RCC 7860 (cell line): ENCODE data around the gene CNTN4.

ENCODE experiments used
- DNase-seq: peaks from one replicate; pipeline ENCODE4 v3.0.0-alpha.2; 2015; ENCODE audit warnings: low spot score
- FAIRE-seq: peaks from 2 replicates; lab custom pipeline; 2012; peaks lifted over from hg19 to GRCh38; lab: Jason Lieb, UNC

Gene CNTN4

GRCh38 chr3:3074551-3075257 lies 976.0 kb downstream of the CNTN4 start:
- DNase-seq: no peak
- FAIRE-seq: no peak

DNA sequence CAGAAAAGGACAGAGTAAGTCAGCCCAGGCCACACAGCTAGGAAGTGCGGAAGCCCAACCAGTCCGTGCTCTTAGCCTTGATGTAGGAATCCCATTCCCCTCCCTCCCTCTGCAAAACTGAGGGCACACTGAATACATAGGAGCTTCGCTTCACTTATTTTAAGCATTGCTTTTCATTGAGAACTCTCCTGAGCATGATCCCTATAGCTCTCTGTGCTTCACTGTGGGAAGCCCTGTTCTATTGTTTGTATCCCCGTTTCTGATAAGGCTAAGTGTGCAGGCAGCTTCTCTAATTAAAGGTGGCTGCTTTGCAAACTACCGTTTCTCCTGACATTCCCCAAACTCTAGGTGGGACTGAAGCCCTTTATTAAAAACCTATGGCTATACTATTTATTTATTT lies 981.6 kb downstream of the CNTN4 start:
- no peak for FAIRE-seq
- no peak for DNase-seq

DNA sequence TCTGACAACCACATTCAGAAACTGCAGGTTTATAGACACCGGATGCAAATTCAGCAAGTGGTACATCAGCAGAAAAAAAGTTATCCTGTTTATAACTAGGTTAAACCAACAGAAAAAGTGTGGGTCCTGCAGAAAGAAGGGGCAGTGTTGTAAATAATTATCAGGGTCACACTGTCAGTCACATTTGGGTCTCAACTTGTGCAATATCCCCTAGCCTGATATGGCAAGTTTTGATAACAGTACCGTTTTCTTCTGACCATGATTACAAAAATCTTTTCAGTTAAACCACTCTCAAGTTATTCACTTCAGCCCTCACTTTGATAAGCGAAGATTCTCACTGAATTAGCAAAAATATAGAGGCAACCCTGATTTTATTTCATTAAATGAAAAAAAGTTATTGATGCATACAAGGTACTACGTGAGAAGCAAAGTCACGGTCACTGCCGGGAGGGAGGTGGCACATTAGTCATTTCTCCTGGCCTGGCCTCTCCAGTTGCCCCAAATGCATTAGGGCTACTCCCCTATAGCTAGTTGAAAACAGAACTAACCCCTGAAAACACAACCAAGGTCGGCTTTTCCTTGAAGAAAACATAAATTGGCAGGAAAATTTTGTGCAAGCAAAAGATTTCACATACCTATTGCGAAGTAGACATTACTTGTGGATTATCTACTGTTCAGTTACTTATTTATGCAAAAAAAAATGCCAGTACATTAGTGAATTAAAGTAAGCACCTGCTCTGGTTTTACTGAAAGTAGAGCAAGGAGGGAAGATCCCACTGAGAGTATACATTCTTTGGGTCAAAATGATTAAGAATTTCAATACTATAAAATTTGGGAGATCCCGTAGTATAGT lies 982.9 kb downstream of the CNTN4 start:
- DNase-seq: no peak
- no peak for FAIRE-seq

DNA sequence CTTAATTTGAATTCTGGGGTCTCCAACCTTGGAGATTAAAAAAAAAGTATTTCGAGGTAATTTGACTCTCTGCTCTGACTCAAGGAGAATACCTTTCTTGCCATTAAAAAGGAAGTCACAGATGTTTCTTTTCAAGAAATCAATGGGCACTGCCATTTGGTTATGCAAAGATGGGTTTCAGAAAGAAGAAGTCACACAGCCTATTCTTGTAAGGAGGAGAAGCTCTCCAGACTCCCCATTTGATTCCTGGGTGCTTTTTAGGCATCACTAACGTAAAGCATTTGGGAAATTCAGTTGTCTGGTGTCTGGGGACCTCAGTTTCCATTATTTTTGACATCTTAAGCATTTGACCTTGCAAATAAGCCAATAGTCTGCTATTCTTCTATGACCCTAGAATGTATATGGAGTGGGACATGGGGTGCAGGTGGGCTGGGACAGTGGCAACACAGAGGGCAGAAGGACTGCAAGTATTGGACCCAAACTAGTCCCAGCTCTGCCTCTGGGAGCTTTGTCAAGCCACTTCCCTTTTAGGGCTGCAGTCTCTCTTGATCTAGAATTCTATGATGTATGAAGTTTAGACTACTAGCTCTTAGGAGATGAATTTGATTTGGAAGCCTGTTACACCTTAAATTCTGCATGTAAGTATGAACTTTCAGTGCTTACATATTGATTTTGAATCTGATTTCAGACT lies 983.7 kb downstream of the CNTN4 start:
- no peak for DNase-seq
- no peak for FAIRE-seq

DNA sequence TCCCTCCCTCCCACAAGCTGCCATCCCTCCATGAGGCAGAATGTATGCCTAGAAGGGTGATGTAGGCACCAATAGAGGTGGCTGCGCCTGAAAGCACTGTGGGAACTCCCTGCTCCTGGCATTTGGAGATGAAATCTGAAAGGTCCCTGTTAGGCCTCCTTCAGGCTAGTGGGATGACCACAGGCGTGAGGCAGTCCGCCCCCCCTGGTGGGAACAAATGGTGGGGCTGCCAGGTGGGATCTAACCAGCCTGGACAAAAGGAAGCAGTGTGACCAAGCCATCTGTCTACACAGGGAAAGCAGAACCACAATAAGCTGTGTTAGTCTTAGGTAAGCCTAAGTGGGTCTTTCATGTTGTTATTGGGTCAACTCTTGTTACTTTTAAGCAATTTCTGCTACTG lies 986.2 kb downstream of the CNTN4 start:
- no peak for FAIRE-seq
- DNase-seq: no peak

- FAIRE-seq (no peak), DNase-seq (no peak)
These were observed 987.1 kb downstream of the CNTN4 start for GRCh38 chr3:3085782-3086181.

- DNase-seq (no peak), FAIRE-seq (no peak)
These were observed 987.6 kb downstream of the CNTN4 start for GRCh38 chr3:3086239-3086638.

DNA sequence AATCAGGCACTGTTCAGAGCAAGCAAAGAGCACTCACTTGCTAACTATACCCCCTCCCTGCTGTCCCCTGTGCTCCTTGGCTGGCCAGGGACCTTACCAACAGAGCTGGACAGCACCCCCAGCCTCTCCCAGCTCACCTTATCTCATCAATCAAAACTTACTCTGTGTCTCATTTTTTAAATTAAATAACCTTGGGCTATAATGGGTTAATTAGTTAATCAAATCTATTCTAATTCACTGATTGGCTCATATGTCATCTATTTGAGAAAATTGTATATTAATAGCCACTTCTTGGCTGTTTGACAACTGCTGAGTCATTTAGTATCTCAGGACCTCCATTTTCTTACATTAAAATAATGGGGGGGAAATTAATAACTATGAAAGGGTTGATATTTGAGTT lies 988.6 kb downstream of the CNTN4 start:
- DNase-seq: no peak
- FAIRE-seq: no peak

DNA sequence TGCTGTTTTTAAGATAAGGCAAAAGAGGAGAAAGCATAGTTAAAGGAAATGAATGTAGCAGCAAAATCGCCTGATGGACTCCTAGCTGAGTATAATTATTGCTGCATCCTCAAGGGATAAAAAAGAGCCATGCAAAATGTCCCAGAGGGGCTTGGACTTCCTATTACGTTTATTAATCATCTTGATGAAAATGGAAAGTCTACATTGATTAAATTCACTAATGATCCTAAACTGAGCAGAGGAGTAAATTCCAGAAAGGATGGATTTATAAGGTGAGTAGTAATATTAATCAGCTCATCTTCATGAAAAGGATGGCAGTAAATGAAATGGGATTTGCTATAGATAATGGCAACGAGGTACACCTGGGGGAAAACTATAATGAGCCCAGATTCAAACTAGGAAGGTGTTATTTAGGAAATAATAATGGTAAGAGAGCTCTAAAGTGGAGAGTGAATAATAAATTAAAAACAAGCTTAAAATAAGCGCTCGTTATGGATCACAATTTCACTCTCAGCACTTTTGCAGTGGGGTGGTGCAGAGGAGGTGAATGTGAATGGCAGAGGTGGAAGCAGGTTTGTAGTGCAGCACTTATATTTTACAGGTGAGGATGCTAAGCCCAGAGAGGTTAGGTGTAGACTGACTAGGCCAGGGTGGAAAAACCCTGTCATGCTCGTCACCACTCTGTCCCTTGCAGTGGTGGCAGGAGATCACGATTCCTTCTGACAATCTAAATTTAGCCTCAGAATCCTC lies 989.2 kb downstream of the CNTN4 start:
- FAIRE-seq (no peak), DNase-seq (no peak)

DNA sequence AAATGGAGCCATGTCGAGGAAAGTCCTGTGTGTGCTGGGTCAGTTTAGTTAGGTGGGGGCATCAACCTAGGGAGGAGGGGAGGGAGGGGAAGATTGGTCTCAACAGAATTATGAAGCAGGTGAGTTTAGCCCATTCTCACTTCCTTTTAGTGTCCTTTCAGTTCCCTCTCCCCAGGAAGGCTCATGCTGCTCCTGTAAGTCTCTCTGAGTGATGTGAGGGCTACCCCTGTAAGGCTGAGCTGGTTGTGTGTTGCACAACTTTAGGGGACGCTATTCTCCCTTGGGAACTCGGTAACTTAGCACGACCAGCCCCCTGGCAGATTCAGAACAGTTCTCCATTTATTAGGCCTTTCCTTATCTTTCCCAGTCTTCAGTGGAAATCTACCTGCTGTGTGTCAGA lies 990.4 kb downstream of the CNTN4 start:
- no peak for DNase-seq

GRCh38 chr3:3097958-3098357 lies 999.3 kb downstream of the CNTN4 start:
- no peak for DNase-seq
- no peak for FAIRE-seq

More for the DNA sequence above, 990.4 kb downstream of the CNTN4 start:
- no peak for FAIRE-seq

DNA sequence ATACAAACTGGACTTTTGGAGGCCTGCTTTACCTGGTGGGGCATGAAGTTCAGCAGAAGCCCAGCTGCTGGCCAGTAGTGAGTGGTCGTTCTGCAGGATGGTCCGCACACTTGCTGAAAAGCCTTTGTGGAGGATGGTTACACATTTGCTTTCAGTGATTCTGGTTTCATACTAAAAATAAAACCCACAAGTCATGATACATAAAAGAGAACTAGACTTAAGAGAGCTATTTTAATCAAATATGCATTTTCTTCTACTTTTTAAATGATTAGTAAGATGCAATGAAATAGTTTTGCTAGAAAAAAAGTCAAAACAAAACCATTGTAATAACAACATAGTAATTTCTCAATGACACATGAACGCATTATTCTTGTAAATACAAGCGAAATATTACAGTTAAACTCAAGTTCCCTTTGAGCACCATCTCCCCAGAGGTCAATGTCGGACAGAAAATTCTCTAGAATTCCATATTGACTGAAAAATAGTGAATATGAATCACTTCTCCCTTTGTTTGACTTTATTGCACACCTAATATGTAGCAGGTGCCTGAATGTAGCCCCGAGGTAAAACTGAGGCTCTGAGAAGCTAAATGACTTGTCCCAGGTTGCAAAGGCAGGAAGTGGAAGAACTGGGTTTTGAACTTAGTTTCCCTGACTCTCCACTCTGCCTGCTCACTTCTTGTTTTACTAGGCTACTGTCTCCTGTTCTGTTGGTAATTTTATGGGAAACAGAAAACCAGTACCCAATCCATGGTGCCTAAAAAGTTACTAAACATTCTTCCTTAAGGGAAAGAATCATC lies 1003.2 kb downstream of the CNTN4 start:
- no peak for DNase-seq
- no peak for FAIRE-seq

DNA sequence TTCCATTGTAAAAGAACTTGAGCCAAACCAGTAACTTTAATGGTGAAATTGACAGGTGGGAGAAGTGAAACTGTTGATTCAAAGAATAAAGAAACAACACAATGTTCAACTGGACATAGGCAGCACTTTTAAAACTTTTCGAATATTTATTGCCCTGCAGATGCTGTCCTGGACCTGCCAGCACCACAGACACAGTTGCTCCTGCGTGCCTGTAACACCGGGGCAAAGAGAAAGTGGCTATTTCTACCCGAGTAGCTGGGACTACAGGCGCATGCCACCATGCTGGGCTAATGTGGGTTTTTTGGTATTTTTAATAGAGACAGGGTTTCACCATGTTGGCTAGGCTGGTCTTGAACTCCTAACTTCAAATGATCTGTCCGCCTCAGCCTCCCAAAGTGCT lies 1004.1 kb downstream of the CNTN4 start:
- no peak for FAIRE-seq
- DNase-seq: no peak

- FAIRE-seq (no peak), DNase-seq (no peak)
These were observed 1006.6 kb downstream of the CNTN4 start for GRCh38 chr3:3105246-3105645.

GRCh38 chr3:3105815-3106214 lies 1007.1 kb downstream of the CNTN4 start:
- no peak for DNase-seq
- no peak for FAIRE-seq

DNA sequence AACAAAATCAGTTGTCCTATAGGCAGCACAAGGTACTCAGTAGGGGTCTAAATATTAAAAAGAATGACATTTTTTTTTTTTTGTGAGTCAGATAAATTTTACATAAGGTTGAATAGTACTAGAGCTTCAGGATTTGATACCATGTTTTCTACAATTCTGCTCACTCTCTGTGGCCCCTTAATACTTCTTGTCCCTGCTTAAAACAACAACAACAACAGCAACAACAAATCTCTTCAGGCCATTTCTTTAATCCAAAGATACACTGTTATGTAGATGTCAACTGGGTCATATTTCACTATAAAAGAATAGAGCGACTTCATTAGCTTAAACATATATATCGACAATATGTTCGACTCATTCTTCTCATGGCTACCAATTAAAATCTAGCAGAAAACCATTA lies 1008.5 kb downstream of the CNTN4 start:
- no peak for FAIRE-seq
- no peak for DNase-seq
